Tibial nerve (tissue), 4 donors: ENCODE measurements around the gene SPEN. TPM values are rescaled to one million over a fixed set of nuclear protein-coding genes. Genes with fewer than 3 reads are reported as not detected.

Experiments
- DNase-seq, 2 donors: peaks; one replicate each; pipeline ENCODE4 v3.0.0-alpha.2; 2019; ENCODE audit warnings: low spot score in 2 of 2
- H3K27ac ChIP-seq, 4 donors: fragments of 200-600 bp; sonication (generic) in 3 of 4; one replicate each; pipeline ENCODE4 v1.5.1; 2017 to 2019; ENCODE audit warnings: mild to moderate bottlenecking in 1 of 4
- H3K27me3 ChIP-seq, 2 donors: fragments of 200-600 bp; sonication (generic) in 1 of 2; one replicate each; pipeline versions ENCODE4 v1.5.1 to v1.6.0; 2017 to 2019
- H3K36me3 ChIP-seq, 3 donors: fragments of 200-600 bp; sonication (generic); one replicate each; pipeline ENCODE4 v1.5.1; 2018 to 2019
- H3K4me1 ChIP-seq, 4 donors: fragments of 200-600 bp; sonication (generic) in 3 of 4; one replicate each; pipeline ENCODE4 v1.5.1; 2017 to 2019
- H3K4me3 ChIP-seq, 4 donors: fragments of 200-600 bp; sonication (generic) in 3 of 4; one replicate each; pipeline ENCODE4 v1.5.1; 2017 to 2019; ENCODE audit warnings: mild to moderate bottlenecking in 1 of 4, moderate library complexity in 1 of 4
- H3K9me3 ChIP-seq, 4 donors: fragments of 200-600 bp; sonication (generic) in 3 of 4; one replicate each; pipeline ENCODE4 v1.5.1; 2017 to 2019
- CTCF ChIP-seq, 5 experiments: fragments of 200-600 bp in 3 of 5; fragments of 450-650 bp in 2 of 5; sonication (generic) in 3 of 5; IDR thresholded peaks; one replicate each; pipeline ENCODE4 v1.5.1; 2016 to 2019; ENCODE audit warnings: antibody characterized with exemption in 5 of 5, mild to moderate bottlenecking in 3 of 5, moderate library complexity in 2 of 5
- EP300 ChIP-seq, 2 donors: sonication (generic); formaldehyde crosslinking; IDR thresholded peaks; one replicate each; pipeline ENCODE4 v1.6.1; 2017; ENCODE audit warnings: antibody characterized with exemption in 2 of 2, mild to moderate bottlenecking in 1 of 2
- POLR2A ChIP-seq, 2 donors: fragments of 450-650 bp; IDR thresholded peaks; one replicate each; pipeline ENCODE4 v1.6.1; 2017; ENCODE audit warnings: antibody characterized with exemption in 2 of 2, mild to moderate bottlenecking in 2 of 2, moderate library complexity in 2 of 2
- WGBS, 2 donors: methylation state at CpG; one replicate each; pipeline ENCODE4 v1.1.5; 2018; 5-methylcytosine and 5-hydroxymethylcytosine counted together
- total RNA-seq, 4 donors: library from RNA; depleted of rRNA; stranded (reverse); fragments of >200 nt; gene quantifications; one replicate each; pipeline ENCODE4 v1.1.0, GENCODE V29; 2016

SPEN gene
- total RNA-seq, 4 donors from 2014 or later: 67.9 to 87.0 (median 77.8) TPM

- no peaks in the 10 kb centered on the region for H3K27me3 ChIP-seq
- TF ChIP-seq EP300 (IDR thresholded peaks at IDR 0.05) (no peak), POLR2A (IDR thresholded peaks at IDR 0.05) (no peak), CTCF (IDR thresholded peaks at IDR 0.05) (no peak)
- peak overlapping the region in 2 of 4 donors; percentile 97 to 99 for H3K27ac ChIP-seq
- 49 to 51% methylated on average over 16 of the region's 16 CpGs for WGBS, 2 donors
- H3K36me3 ChIP-seq: no peaks in the 10 kb centered on the region
- H3K4me3 ChIP-seq: no peak overlapping the region
- H3K9me3 ChIP-seq: no peaks in the 10 kb centered on the region
- DNase-seq: no peak
- H3K4me1 ChIP-seq: peaks cover 0 to 66% (median 25%) of the 10 kb centered on the region in 4 donors
These were observed 3.9 kb downstream of the SPEN start for GRCh38 chr1:15851210-15852035.

DNA sequence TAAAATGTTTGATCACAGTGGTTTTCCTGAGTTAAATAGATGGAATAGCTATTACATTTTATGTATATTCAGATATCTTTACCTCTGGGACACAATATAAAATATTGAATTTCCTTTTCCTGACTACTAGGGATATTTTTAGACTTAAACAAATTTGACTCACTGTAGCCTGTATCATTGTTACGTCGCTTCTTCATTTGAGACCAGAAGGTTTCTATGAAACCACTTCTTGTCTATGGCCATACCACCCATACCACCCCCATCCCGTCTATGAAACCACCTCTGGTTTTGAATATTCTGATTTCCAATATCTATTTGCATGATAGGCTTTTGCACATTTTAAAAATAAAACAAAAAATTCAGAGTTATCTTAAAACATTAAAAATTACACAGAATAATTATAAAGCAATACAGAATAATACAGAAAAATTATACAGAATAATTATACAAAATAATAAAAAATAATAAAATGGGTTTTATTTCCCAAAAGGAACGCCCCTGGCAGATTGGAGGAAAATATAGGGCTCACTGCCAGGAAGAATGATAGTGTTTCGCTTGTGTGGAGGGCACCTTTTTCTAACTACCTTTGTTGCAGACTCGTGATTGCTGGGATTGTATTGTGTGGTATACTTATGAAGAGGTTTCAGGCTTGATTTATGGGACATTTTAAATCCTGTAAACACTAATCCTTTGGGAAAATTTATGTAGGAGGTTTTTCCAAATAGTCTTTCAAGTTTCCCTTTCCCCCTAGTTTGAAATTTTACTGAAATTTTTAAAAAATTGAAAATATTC is 4.7 kb downstream of the SPEN start:
- Histone ChIP-seq H3K9me3 (no peaks in the 10 kb centered on the region), H3K27ac (peak overlapping the region in 2 of 4 donors; percentile 97 to 99), H3K4me3 (no peak overlapping the region), H3K27me3 (no peaks in the 10 kb centered on the region), H3K36me3 (no peaks in the 10 kb centered on the region), H3K4me1 (peaks cover 0 to 68% (median 27%) of the 10 kb centered on the region in 4 donors)
- DNase-seq: no peak
- 51 to 52% methylated on average over 6 of the region's 6 CpGs for WGBS, 2 donors
- no peak for TF ChIP-seq POLR2A (IDR thresholded peaks at IDR 0.05)
- TF ChIP-seq CTCF (IDR thresholded peaks at IDR 0.05): no peak
- no peak for TF ChIP-seq EP300 (IDR thresholded peaks at IDR 0.05)

DNA sequence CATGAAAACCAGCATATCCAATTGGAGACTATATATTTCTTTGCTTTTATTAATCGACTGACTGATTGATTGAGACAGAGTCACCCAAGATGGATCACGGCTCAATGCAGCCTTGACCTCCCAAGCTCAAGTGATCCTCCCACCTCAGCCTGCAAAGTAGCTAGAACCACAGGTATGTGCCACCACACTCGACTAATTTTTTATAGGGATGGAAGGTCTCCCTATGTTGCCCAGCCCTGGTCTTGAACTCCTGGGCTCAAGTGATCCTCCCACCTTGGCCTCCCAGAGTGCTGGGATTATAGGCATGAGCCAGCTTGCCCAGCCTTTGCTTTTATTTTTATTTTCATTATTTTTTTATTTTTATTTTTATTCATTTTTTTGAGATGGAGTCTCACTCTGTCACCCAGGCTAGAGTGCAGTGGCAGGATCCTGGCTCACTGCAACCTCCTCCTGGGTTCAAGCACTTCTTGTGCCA is 5.4 kb downstream of the SPEN start:
- Histone ChIP-seq H3K27ac (no peak overlapping the region), H3K36me3 (no peaks in the 10 kb centered on the region), H3K27me3 (no peaks in the 10 kb centered on the region), H3K4me1 (peaks cover 0 to 74% (median 28%) of the 10 kb centered on the region in 4 donors), H3K9me3 (no peaks in the 10 kb centered on the region), H3K4me3 (no peak overlapping the region)
- no peak for DNase-seq
- WGBS, 2 donors: 89 to 90% methylated on average over 3 of the region's 3 CpGs
- no peak for TF ChIP-seq EP300 (IDR thresholded peaks at IDR 0.05)
- no peak for TF ChIP-seq POLR2A (IDR thresholded peaks at IDR 0.05)
- no peak for TF ChIP-seq CTCF (IDR thresholded peaks at IDR 0.05)

GRCh38 chr1:15856888-15857287 is 9.4 kb downstream of the SPEN start:
- Histone ChIP-seq H3K4me1 (peaks cover 0 to 66% (median 14%) of the 10 kb centered on the region in 4 donors), H3K4me3 (no peak overlapping the region), H3K9me3 (no peaks in the 10 kb centered on the region), H3K36me3 (no peaks in the 10 kb centered on the region), H3K27me3 (no peaks in the 10 kb centered on the region), H3K27ac (no peak overlapping the region)
- TF ChIP-seq CTCF (IDR thresholded peaks at IDR 0.05): no peak
- no peak for TF ChIP-seq POLR2A (IDR thresholded peaks at IDR 0.05)
- TF ChIP-seq EP300 (IDR thresholded peaks at IDR 0.05): no peak
- WGBS, 2 donors: 91 to 95% methylated on average over 5 of the region's 5 CpGs
- DNase-seq: no peak
